Suprapubic skin (tissue), 3 donors: ENCODE results near the gene OTOF.

Source experiments
- POLR2AphosphoS5 ChIP-seq, 3 donors: sonication (generic); formaldehyde crosslinking; IDR thresholded peaks; one replicate each; pipeline ENCODE4 v1.6.1; 2017; ENCODE audit warnings: antibody characterized with exemption in 3 of 3
- TF ChIP-seq, protein P1 (sequence below), 2 donors: fragments of 200-600 bp in 1 of 2; fragments of 450-650 bp in 1 of 2; sonication (generic) in 1 of 2; IDR thresholded peaks; one replicate each; pipeline ENCODE4 v1.5.1; 2016 to 2019; ENCODE audit warnings: antibody characterized with exemption in 2 of 2, mild to moderate bottlenecking in 1 of 2, moderate library complexity in 1 of 2

DNA sequence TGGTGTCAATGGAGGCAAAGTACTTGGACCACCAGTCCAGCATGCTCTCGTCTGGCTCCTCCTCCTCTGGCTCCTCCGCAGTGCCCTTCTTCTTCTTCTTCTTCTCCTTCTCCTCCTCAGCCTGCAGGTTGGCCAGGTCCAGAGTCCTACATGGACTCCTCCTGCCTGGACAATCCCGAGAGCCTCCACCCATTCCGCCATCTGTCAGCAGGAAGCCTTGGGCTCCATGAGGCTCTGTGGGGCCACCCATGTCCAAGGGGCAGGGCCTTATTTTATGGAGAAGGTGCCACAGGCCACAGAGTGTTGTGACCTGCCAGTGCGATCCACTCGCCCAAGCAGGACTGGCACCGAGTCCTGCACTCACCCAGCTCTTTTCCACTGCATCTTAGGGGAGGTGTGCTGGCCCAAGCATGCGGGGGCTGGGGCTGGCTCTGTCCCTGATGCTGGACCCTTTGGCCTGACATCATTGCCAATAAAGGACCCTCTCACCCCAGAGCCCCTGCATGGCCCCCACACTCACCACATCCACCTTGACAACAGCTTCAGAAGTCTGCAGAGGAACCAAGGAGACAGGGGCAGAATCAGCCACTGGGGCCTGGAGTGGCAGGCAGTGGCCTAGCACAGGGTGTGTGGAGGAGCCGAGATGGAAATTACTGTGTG, 7.2 kb downstream of the OTOF start:
- TF ChIP-seq, protein P1, sequence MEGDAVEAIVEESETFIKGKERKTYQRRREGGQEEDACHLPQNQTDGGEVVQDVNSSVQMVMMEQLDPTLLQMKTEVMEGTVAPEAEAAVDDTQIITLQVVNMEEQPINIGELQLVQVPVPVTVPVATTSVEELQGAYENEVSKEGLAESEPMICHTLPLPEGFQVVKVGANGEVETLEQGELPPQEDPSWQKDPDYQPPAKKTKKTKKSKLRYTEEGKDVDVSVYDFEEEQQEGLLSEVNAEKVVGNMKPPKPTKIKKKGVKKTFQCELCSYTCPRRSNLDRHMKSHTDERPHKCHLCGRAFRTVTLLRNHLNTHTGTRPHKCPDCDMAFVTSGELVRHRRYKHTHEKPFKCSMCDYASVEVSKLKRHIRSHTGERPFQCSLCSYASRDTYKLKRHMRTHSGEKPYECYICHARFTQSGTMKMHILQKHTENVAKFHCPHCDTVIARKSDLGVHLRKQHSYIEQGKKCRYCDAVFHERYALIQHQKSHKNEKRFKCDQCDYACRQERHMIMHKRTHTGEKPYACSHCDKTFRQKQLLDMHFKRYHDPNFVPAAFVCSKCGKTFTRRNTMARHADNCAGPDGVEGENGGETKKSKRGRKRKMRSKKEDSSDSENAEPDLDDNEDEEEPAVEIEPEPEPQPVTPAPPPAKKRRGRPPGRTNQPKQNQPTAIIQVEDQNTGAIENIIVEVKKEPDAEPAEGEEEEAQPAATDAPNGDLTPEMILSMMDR (IDR thresholded peaks at IDR 0.05), result no peak
- no peak for TF ChIP-seq POLR2AphosphoS5 (IDR thresholded peaks at IDR 0.05)
